Muscle layer of colon (tissue), 2 donors: Measurements from ENCODE around the gene MRGPRD.
"Not testable (repeated sequence)": the region's sequence is repeated elsewhere in the genome, so short reads cannot be mapped to it uniquely, and the experiment has no call there.

ENCODE experiments used
- H3K27ac ChIP-seq: one replicate; pipeline ENCODE4 v1.7.0; 2013; ENCODE audit warnings: low read depth, mild to moderate bottlenecking, low read length, moderate library complexity
- H3K27me3 ChIP-seq, 2 donors: one replicate each; pipeline ENCODE4 v1.7.0; 2013; ENCODE audit warnings: low read length in 2 of 2, mild to moderate bottlenecking in 2 of 2; ENCODE audit not compliant: insufficient read depth in 2 of 2, control insufficient read depth in 1 of 2
- H3K36me3 ChIP-seq: one replicate; pipeline ENCODE4 v1.7.0; 2013; ENCODE audit warnings: mild to moderate bottlenecking, low read length; ENCODE audit not compliant: insufficient read depth
- H3K4me1 ChIP-seq: one replicate; pipeline ENCODE4 v1.7.0; 2013; ENCODE audit warnings: mild to moderate bottlenecking, low read length; ENCODE audit not compliant: insufficient read depth
- H3K4me3 ChIP-seq, 2 donors: one replicate each; pipeline ENCODE4 v1.7.0; 2013; ENCODE audit warnings: low read length in 2 of 2, low read depth in 1 of 2, mild to moderate bottlenecking in 1 of 2, moderate library complexity in 1 of 2
- H3K9ac ChIP-seq: one replicate; pipeline ENCODE4 v1.7.0; 2013; ENCODE audit warnings: low read length
- H3K9me3 ChIP-seq: one replicate; pipeline ENCODE4 v1.7.0; 2013; ENCODE audit warnings: mild to moderate bottlenecking, low read length
- donor health status: abdominal sarcoma.
- donor health status: Adenocarcinoma of cecum.

MRGPRD gene

DNA sequence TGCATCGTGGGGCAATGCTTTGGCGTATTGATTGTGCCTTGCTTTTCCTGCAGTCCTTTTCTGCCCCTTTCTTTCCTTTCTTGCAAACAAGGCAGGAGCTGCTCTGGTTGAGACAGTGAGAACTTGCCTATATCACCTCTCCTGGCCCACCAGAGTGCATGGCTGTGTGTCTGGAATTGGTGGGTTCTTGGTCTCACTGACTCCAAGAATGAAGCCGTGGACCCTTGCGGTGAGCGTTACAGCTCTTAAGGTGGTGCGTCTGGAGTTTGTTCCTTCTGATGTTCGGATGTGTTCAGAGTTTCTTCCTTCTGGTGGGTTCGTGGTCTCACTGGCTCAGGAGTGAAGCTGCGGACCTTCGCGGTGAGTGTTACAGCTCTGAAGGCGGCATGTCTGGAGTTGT lies 7.1 kb downstream of the MRGPRD start:
- H3K9ac ChIP-seq, H3K27me3 ChIP-seq, H3K27ac ChIP-seq, H3K4me1 ChIP-seq, H3K4me3 ChIP-seq, H3K36me3 ChIP-seq, H3K9me3 ChIP-seq: not testable (repeated sequence)

DNA sequence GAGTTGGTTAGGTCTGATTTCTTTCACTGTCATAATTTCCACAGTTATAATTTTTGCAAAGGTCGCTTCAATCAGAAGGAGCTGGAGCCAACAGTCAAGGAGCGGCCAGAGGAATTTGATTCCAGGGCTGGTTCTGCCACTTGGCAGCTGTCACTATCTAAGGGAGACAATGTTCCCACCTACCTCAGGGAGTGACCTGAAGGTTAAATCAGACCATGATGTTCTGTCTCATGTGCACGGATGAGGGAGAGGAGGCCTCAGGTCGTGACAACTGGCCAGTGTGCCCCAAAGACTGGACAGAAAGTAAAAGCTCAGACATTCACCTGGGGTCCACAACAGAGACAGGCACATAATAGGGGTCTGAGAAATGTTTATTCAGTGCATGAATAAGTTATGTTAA lies 7.6 kb downstream of the MRGPRD start:
- no peaks in the 10 kb centered on the region for H3K27me3 ChIP-seq
- no peak overlapping the region for H3K9ac ChIP-seq
- no peaks in the 10 kb centered on the region for H3K9me3 ChIP-seq
- no peak overlapping the region for H3K4me3 ChIP-seq
- H3K4me1 ChIP-seq: no peaks in the 10 kb centered on the region
- H3K36me3 ChIP-seq: no peaks in the 10 kb centered on the region
- H3K27ac ChIP-seq: no peak overlapping the region

DNA sequence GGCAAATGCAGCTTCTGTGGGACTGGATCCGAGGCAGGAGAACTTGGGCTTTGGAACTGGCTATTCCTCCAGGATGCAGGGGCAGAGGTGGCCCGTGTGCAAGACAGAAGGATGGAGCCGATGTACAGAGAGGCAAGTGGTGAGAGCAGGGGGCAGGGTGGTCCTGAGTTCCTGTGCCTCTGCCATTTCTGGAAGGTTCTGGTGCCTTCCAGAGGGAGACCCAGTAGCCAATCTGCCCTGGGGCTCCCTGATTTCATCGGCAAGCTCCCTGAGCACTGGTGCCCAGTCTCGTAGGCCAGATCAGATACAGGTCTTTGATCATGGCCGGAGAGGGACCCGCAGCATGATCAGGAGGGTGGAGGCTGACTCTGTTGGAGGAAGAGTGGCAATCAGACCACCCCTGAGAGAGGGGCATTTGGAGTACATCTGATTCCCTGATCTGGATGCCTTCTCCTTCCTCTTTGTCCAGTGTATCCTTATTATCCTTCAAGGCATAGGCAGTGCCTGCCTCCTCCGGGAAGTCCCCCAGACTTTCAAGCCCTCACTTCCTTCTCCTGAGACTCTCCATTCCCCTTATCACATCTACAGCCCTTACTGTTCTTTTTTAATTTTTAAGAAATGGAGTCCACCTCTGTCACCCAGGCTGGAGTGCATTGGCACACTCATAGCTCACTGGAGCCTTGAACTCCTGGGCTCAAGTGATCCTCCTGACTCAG lies 9.7 kb downstream of the MRGPRD start:
- Histone ChIP-seq H3K4me3 (no peak overlapping the region), H3K27ac (no peak overlapping the region)

DNA sequence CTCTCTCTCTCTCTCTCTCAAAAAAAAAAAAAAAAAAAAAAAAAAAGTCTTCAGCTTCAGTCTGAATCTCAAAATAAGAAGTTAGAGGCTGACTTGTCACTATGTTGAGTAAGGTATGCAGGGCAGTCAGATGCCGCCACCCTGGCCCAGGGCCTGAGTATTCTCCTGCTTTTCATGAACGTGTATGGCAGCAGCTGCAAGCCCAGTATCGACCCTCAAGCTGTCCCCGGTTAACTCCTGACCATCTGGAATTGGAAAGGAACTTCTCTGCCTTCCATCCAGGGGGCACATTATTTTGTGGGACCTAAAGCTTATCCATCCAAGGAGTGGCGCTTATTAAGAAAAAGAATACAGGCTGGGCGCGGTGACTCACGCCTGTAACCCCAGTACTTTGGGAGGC lies 11.4 kb downstream of the MRGPRD start:
- no peaks in the 10 kb centered on the region for H3K27me3 ChIP-seq
- no peaks in the 10 kb centered on the region for H3K4me1 ChIP-seq
- H3K4me3 ChIP-seq: no peak overlapping the region
- H3K27ac ChIP-seq: no peak overlapping the region
- H3K36me3 ChIP-seq: no peaks in the 10 kb centered on the region
- H3K9me3 ChIP-seq: no peaks in the 10 kb centered on the region
- no peak overlapping the region for H3K9ac ChIP-seq

More for the DNA sequence above, 9.7 kb downstream of the MRGPRD start:
- H3K36me3 ChIP-seq: no peaks in the 10 kb centered on the region
- no peaks in the 10 kb centered on the region for H3K4me1 ChIP-seq
- H3K9ac ChIP-seq: no peak overlapping the region
- no peaks in the 10 kb centered on the region for H3K9me3 ChIP-seq
- H3K27me3 ChIP-seq: no peaks in the 10 kb centered on the region

DNA sequence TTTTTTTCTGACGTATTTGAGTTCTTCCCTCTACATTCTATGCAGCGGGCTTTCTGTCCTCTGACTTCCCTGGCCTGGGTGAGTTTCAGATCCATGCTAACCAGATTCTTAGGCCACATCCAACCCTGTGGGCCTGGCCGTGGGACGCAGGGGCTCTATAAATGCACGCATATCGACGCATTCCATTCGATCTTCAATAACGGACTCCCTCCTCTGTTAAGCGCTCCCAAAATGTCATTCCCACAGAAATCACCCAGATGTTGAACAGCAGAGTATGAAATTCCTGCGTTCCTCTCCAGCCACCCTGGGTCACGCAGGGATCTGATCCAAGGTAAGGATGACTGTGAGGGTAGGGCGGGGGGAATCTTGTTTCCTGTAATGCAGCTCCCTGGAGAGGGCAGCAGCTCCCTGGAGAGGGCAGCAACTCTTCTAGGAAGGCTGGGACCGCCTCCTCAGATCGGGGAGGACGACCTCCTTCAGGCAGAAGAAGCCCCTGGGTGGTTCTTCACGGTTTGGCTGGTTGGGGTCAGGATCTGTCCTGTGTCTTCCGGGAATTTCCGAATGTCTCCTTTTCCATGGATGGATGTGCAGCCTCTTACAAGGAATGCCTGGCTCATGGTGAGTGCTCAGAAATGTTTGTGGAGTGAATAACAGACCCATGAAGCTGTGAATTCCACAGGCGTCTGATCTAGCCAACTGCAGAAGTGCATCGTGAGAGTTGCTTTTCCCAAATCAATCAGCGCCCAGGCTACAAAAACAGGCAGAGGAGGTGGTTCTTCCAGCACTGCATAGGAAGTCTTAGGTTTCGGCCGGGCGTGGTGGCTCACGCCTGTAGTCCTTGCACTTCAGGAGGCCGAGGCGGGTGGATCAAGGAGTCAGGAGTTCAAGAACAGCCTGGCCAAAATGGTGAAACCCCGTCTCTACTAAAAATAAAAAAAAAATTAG lies 12.2 kb downstream of the MRGPRD start:
- H3K27ac ChIP-seq: no peak overlapping the region
- H3K36me3 ChIP-seq: no peaks in the 10 kb centered on the region
- H3K9ac ChIP-seq: no peak overlapping the region
- no peaks in the 10 kb centered on the region for H3K27me3 ChIP-seq
- no peaks in the 10 kb centered on the region for H3K9me3 ChIP-seq
- H3K4me3 ChIP-seq: no peak overlapping the region
- H3K4me1 ChIP-seq: no peaks in the 10 kb centered on the region

DNA sequence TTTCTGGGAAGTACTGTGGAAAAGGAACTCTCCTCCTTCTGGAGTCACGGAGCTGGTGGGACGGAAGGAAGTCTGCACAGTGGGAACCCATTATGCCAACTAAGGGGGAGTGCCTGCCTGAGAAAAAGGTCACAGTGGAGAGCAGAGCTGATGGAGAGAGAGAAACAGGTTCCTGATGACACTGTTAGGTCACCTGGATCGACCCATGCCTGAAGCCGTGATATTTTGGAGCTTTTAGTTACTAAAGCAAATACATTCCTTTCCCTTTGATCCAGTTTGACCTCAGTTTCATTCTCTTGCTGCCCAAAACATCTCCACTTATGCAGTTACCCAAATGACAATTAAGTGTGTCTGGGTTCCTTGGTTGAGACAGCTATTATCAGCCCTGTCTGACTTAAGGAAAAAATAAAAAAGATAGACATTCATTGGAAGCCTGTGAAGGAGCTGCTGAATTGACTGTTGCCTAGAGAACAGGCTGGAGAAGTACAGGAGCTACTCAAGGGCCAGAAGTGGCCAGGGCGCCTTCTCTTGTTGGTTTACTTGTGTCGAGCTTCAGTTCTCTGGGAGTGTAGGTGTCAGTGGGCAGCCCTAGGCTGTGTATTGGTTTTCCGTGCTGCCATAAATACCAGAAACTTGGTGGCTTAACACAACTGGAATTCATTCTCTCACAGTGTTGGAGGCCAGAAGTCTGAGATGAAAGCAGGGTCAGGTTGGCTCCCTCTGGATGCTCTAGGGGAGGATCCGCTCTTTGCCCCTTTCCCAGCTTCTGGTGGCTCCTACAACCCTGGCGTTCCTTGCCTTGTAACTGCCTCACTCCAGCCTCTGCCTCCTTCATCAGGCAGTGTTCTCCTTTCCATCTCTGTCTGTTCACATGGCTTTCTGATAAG lies 13.6 kb downstream of the MRGPRD start:
- no peak overlapping the region for H3K9ac ChIP-seq
- H3K27ac ChIP-seq: no peak overlapping the region
- no peak overlapping the region for H3K4me3 ChIP-seq
- no peaks in the 10 kb centered on the region for H3K9me3 ChIP-seq
- no peaks in the 10 kb centered on the region for H3K27me3 ChIP-seq
- no peaks in the 10 kb centered on the region for H3K36me3 ChIP-seq
- no peaks in the 10 kb centered on the region for H3K4me1 ChIP-seq

DNA sequence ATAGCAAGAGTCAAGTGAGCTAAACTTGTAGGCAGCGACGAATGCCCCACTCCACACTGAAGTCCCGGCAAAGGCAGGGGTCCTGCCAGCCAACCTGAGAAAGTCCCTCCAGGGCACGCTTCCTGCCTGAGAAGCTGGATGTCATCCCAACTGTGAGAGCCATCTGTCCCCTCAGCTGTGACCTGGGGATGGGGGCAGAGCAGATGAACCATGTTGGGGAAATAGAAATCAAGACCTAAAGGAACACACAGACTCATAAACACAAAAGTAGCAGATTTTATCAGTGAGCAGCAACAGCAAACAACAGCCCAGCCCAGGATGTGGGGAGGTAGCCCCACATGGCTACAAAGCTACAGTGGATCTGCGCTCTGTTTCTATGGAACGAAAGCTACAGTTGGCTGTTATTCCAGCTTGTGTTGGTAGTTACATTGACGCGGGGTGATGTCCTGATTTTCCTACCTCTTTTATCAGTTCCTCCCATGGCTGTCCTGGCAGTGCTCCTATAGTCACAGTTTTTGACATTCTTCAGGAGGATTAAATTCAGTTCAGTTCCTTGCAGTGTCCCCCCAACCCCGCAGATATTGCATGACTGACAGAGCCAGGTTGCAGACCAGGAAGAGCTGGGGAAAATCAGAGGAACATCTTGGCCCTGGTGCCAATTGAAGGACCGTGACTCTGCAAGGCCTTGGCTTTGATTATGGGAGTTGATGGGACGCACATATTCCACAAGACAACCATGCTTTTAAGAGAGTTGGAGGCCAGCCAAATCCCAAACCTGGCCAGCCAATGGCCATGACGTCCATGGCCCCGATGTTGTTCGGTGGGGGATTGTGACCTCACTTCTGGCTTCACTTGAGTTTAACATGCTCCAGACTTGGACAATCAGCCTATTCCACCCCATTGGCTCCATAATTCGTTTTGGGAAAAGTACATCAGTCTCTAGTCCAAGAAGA lies 14.6 kb downstream of the MRGPRD start:
- H3K27ac ChIP-seq: no peak overlapping the region

DNA sequence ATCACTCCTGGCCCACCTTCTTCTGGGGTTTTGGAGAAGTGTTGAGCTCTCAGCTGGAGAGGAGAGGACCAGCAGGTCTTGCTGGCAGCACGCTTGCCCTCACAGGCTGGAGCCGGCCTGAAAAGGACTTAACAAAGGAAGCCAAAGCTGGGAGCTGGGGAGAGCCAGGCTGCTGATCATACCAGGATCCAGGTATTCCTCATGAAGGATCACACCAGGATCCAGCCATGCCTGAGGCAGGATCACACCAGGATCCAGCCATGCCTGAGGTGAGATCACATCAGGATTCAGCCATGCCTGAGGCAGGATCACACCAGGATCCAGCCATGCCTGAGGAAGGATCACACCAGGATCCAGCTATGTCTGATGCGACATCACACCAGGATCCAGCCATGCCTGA lies 17.0 kb downstream of the MRGPRD start:
- H3K36me3 ChIP-seq: no peaks in the 10 kb centered on the region
- H3K27me3 ChIP-seq: no peaks in the 10 kb centered on the region
- no peak overlapping the region for H3K27ac ChIP-seq
- no peaks in the 10 kb centered on the region for H3K9me3 ChIP-seq
- no peak overlapping the region for H3K4me3 ChIP-seq
- H3K4me1 ChIP-seq: no peaks in the 10 kb centered on the region
- H3K9ac ChIP-seq: no peak overlapping the region

More for the DNA sequence above, 14.6 kb downstream of the MRGPRD start:
- no peaks in the 10 kb centered on the region for H3K27me3 ChIP-seq
- no peak overlapping the region for H3K4me3 ChIP-seq
- H3K9me3 ChIP-seq: no peaks in the 10 kb centered on the region
- H3K36me3 ChIP-seq: no peaks in the 10 kb centered on the region
- H3K9ac ChIP-seq: no peak overlapping the region
- H3K4me1 ChIP-seq: no peaks in the 10 kb centered on the region

DNA sequence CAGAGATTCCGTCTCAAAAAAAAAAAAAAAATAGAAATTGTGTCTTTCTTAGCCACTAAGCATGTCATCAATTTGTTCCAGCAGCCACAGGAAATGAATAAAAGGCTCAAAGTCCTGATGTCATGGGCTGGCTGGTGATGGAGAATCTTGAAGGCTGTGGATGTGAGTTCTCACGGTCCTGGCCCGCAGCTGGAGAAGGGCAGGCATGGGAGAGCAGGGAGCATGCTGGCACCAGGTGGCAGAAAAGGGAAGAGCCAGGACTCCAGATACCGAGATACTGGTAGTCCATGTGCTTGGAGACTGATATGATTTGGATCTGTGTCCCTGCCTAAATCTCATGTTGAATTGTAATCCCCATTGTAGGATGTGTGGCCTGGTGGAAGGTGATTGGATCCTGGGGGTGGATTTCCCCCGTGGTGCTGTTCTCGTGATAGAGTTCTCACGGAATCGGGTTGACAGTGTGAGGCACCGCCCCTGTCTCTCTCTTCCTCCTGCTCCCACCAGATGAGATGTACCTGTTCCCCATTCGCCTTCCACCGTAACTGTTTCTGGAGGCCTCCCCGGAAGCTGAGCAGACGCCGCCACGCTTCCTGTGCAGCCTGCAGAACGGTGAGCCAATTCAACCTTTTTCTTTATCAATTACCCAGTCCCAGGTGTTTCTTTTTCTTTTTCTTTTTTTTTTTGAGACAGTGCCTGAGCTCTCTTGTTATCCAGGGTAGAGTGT lies 18.1 kb downstream of the MRGPRD start:
- Histone ChIP-seq H3K9ac (no peak overlapping the region), H3K27ac (no peak overlapping the region), H3K27me3 (no peaks in the 10 kb centered on the region), H3K4me1 (no peaks in the 10 kb centered on the region), H3K4me3 (no peak overlapping the region), H3K36me3 (no peaks in the 10 kb centered on the region), H3K9me3 (no peaks in the 10 kb centered on the region)

DNA sequence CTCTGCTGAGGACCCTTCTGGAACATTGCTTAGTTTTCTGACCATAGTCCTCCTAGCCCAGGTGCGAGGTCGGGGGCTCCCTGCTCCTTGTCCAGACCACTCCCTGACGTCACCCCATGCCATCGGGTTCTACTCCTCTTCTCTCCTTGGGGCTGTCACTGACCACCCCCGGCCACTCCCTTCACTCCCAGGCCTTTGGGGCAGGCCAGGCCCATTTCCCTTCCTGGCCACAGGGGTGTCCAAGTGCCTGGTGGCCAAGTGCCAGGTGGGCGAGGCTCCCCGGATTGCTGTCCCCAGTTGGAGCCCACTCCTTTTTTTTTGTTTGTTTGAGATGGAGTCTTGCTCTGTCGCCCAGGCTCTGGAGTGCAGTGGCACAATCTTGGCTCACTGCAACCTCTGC lies 19.5 kb downstream of the MRGPRD start:
- H3K36me3 ChIP-seq: no peaks in the 10 kb centered on the region
- H3K27me3 ChIP-seq: no peaks in the 10 kb centered on the region
- peaks cover 9% of the 10 kb centered on the region for H3K4me1 ChIP-seq
- H3K9me3 ChIP-seq: no peaks in the 10 kb centered on the region
- H3K4me3 ChIP-seq: no peak overlapping the region
- no peak overlapping the region for H3K27ac ChIP-seq
- no peak overlapping the region for H3K9ac ChIP-seq
